Loucy (cell line): ENCODE results near the gene SOBP.

Experiments
- CTCF ChIP-seq: fragments of 200-600 bp; sonication (generic); conservative IDR thresholded peaks from 2 replicates; pipeline ENCODE4 v1.5.1; 2014; ENCODE audit warnings: mild to moderate bottlenecking, antibody characterized with exemption, low read length
- EZH2phosphoT487 ChIP-seq: fragments of 200-600 bp; IDR thresholded peaks from 2 replicates; pipeline ENCODE4 v1.6.1; 2018; ENCODE audit warnings: antibody characterized with exemption, mild to moderate bottlenecking, moderate library complexity, borderline replicate concordance

- no peak for TF ChIP-seq CTCF
- TF ChIP-seq EZH2phosphoT487 = no peak
Observed at GRCh38 chr6:107661291-107661690, 171.4 kb downstream of the SOBP start.
